HCT116 (cell line): ENCODE data around the gene MEAK7.

Experiments
- ATF3 ChIP-seq: IDR thresholded peaks from 2 replicates; pipeline ENCODE4 v1.6.1; 2012
- CTCF ChIP-seq, 3 experiments: fragments of 200-600 bp in 1 of 3; sonication (generic) in 1 of 3; IDR thresholded peaks in 2 of 3; conservative IDR thresholded peaks in 1 of 3; 2 replicates each; pipeline ENCODE4 v1.5.1; 2012 to 2017; ENCODE audit warnings: low read depth in 2 of 3, low read length in 2 of 3, antibody characterized with exemption in 1 of 3, borderline replicate concordance in 1 of 3, control low read depth in 1 of 3, mild to moderate bottlenecking in 1 of 3, mixed read lengths in 1 of 3, mixed run types in 1 of 3, moderate library complexity in 1 of 3; ENCODE audit not compliant: insufficient read depth in 1 of 3
- EZH2phosphoT487 ChIP-seq: fragments of 200-600 bp; IDR thresholded peaks from 2 replicates; pipeline ENCODE4 v1.6.1; 2018; ENCODE audit warnings: antibody characterized with exemption, borderline replicate concordance
- FOSL1 ChIP-seq: IDR thresholded peaks from 2 replicates; pipeline ENCODE4 v1.6.1; 2012; ENCODE audit warnings: low read depth
- POLR2A ChIP-seq: IDR thresholded peaks from 2 replicates; pipeline ENCODE4 v1.7.0; 2011; ENCODE audit warnings: borderline replicate concordance; ENCODE audit not compliant: insufficient read depth, insufficient read length; ENCODE audit errors: extremely low read depth

- TF ChIP-seq CTCF (IDR thresholded peaks at IDR 0.05 in 2 of 3, conservative IDR thresholded peaks at IDR 0.05 in 1 of 3; ENCODE audit: borderline replicate concordance in 1 of 3, insufficient read depth in 1 of 3, low read depth in 2 of 3, low read length in 2 of 3) = no peak
- TF ChIP-seq FOSL1 = no peak
- TF ChIP-seq POLR2A = no peak
- no peak for TF ChIP-seq EZH2phosphoT487
- no peak for TF ChIP-seq ATF3
These were observed 6.8 kb downstream of the MEAK7 start for GRCh38 chr16:84497418-84498222.
